GM12865 (cell line): ENCODE measurements around the gene RGS17.
"Not testable (repeated sequence)": the region's sequence is repeated elsewhere in the genome, so short reads cannot be mapped to it uniquely, and the experiment has no call there.

ENCODE experiments used
- DNase-seq: peaks from one replicate; pipeline ENCODE4 v3.0.0; 2010; ENCODE audit warnings: low read depth
- H3K4me3 ChIP-seq: 2 replicates; pipeline ENCODE4 v1.5.1; 2011; ENCODE audit warnings: mild to moderate bottlenecking, low read depth, low read length, control low read depth
- TF ChIP-seq, protein P1 (sequence below): IDR thresholded peaks from 2 replicates; pipeline ENCODE4 v1.5.1; 2011; ENCODE audit warnings: low read length, control low read depth, low read depth, inconsistent platforms; ENCODE audit not compliant: insufficient read depth; ENCODE audit errors: missing control alignments

The RGS17 gene

DNA sequence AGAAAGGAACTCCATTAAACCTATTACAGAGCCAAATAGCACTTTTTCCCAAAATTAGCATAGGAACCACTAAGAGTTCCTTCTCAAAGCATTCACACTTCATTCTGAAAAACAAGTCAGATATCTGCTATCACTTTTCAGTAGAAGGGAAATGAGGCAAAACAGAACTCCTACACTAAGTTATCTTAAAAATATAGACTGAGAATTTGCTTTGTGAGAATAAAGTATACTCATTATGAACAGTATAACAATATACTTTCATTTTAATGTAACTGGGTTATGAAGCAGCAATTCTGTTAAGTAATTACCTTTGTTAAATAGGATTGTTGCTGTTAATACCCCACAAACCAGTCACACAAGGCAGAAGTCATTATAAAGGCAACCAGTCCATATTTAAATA, 137.2 kb downstream of the RGS17 start:
- no peak overlapping the region for H3K4me3 ChIP-seq
- DNase-seq, result no peak
- TF ChIP-seq, protein P1, sequence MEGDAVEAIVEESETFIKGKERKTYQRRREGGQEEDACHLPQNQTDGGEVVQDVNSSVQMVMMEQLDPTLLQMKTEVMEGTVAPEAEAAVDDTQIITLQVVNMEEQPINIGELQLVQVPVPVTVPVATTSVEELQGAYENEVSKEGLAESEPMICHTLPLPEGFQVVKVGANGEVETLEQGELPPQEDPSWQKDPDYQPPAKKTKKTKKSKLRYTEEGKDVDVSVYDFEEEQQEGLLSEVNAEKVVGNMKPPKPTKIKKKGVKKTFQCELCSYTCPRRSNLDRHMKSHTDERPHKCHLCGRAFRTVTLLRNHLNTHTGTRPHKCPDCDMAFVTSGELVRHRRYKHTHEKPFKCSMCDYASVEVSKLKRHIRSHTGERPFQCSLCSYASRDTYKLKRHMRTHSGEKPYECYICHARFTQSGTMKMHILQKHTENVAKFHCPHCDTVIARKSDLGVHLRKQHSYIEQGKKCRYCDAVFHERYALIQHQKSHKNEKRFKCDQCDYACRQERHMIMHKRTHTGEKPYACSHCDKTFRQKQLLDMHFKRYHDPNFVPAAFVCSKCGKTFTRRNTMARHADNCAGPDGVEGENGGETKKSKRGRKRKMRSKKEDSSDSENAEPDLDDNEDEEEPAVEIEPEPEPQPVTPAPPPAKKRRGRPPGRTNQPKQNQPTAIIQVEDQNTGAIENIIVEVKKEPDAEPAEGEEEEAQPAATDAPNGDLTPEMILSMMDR, result no peak

- H3K4me3 ChIP-seq, result no peak overlapping the region
- DNase-seq, result no peak
- TF ChIP-seq, protein P1, result peak; percentile 4
These were observed 137.7 kb downstream of the RGS17 start for GRCh38 chr6:152993431-152993830.

GRCh38 chr6:152986978-152987377, 144.1 kb downstream of the RGS17 start:
- H3K4me3 ChIP-seq, result no peak overlapping the region
- no peak for DNase-seq
- TF ChIP-seq, protein P1, result no peak

GRCh38 chr6:152985300-152985699, 145.8 kb downstream of the RGS17 start:
- DNase-seq, result not testable (repeated sequence)
- peak overlapping the region; percentile 100 for H3K4me3 ChIP-seq

DNA sequence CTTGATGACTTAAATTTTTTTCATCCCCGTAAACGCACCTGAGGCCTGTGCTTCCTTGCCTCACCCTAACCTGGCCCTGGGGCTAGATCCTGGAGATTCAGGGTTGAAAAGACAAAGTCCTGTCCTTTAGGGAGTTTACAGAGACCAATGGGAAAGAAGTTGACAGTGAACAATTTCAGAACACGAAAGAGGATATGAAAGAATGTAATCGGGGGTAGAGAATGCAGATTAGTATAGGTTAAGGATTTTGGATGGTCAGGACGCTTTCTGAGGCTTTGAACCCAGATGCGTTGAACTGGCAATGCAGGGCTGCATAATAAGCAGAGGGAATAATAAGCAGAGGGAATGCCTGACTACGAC, 146.6 kb downstream of the RGS17 start:
- peak overlapping the region; percentile 100 for H3K4me3 ChIP-seq
- DNase-seq, result peak; percentile 66
- TF ChIP-seq, protein P1, result no peak

DNA sequence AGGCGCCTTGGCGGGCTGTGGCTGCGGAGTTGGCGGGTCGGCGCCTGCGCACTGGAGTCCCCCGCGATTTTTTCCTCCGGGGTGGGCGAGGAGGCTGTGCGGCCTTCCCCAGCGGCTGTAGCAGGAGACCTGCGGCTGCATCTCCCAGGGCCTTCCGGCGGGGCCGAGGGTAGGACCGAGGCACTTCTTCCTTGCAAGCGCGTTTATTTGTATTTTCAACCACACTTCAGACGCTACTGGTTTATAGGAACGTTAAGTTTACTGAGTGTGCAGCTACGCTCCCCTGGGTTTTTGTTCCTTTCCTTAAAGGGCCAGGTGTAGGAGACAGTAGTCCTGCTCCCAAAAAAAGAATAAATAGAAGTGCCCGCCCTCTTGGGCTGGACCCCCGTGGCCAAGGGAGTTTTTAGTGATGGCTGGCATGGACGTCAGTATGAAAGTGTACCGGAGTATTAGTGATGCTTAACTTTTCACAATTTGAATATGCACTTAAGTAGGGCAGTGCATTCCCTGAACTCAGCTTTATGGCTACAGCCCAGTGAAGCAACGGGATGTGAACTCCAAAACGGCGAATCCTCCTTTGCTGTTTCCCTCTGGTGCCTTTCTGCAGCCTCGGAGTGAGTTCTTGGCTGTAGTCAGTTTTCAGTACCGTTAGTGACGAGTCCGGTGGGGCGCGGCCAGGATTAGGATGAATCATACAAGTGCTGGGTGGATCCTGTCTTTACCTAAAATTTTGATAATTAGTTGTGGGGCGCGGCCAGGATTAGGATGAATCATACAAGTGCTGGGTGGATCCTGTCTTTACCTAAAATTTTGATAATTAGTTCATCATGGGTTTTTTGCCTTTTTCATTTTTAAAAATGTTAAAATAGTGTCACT, 147.2 kb downstream of the RGS17 start:
- peak; percentile 97 for DNase-seq
- TF ChIP-seq, protein P1, result no peak
- H3K4me3 ChIP-seq, result peak overlapping the region; percentile 100

DNA sequence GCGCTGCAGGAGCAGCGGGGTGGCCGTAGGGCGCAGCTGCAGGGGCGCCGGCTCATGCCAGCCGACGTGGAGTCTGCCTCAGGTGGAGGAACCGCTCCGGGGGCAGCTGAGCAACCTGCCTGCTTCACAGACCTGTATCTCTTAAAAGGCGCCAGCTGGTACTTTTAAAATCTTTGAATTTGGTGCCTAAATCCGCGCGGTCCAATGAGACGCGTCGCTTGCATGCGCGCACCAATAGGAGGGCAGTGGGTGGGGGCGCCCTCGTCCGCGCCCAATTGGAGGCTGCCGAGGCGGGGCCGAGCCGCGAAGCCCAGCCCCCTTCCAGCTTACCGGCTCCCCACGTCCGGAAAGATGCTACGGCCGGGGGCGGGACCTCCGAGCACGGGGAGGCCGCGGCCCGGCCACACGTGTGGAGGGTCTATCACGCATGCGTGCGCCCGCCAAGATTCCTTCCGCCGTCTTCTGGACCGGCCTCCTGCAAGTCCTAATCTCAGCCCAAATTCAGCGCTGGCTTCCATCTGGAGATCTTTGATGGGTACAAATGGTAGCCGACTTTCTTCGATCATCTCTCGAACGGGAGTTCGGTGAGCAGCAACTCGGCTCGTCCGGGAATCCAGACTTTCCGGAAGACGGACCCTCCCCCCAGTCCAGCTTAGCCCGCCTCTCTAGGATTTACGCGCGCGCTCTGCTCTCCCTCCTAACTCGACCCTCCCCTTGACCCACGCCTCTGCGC, 148.0 kb downstream of the RGS17 start, which contains the start of gene FBXO5:
Gene FBXO5 (minus strand): TSS at position 138 of the 733 bp plus-strand sequence. CDS start 82 bp downstream, at position 56.
- TF ChIP-seq, protein P1, result no peak
- peak; percentile 99 for DNase-seq
- H3K4me3 ChIP-seq, result peak within 1 kb of the TSS; percentile 100
